Measurements from ENCODE around the gene ITK. TPM values are rescaled to one million over a fixed set of nuclear protein-coding genes. Genes with fewer than 3 reads are reported as not detected.

The ITK gene
- total RNA-seq, 2 experiments from 2014 or later: 208 to 249 TPM

DNA sequence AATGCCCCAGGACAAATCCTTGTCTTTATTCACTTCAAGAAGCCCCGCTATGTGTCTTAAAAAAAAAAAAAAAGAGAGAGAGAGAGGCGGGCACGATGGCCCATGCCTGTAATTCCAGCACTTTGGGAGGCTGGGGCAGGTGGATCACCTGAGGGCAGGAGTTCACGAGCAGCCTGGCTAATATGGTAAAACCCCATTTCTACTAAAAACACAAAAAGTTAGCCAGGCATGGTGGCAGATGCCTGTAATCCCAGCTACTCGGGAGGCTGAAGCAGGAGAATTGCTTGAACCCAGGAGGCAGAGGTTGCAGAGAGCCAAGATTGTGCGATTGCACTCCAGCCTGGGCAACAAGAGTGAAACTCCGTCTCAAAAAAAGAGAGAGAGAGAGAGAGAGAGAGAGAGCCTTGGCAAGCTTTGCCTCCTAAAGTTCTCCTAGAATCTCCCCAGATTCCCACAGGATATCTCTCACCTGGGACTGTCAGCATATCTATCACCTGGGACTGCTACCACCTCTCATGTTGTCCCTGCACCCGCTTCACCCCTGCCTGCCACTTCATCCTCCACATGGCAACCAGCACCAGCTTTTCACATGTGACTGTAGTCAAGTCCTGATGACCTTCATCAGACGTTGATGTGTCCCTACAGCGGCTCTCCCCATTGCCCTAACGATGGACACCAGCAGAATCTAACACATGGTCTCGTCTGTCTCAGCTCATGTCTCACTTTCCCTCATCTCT lies 5.8 kb downstream of the ITK start:
- intact Hi-C loops (cut with DNase I, micrococcal nuclease): loop anchor here in 1 of 2 experiments (2.0 kb wide), 2 partner anchors 14 to 66 kb away; no protein-coding TSS in a partner anchor
- peak overlapping the region; percentile 93 for H3K4me3 Mint-ChIP-seq
- ChIA-PET CTCF (interaction anchor here (0.6 to 2.0 kb wide), 10 partner anchors 9 to 263 kb away, joined by 3 to 15 read pairs (median 4); partner anchors contain the start of gene MED7), POLR2A (interaction anchor here (0.7 to 1.4 kb wide), 10 partner anchors 9 to 561 kb away, joined by 3 to 7 read pairs (median 4); no protein-coding TSS in a partner anchor)
- H3K4me1 Mint-ChIP-seq: peaks cover 51% of the 10 kb centered on the region
- no peaks in the 10 kb centered on the region for H3K9me3 Mint-ChIP-seq (ENCODE audit: low read depth)
- H3K27ac Mint-ChIP-seq: peak overlapping the region; percentile 96
- DNase-seq (peak; percentile 49), ATAC-seq (peak; percentile 3)
- no peaks in the 10 kb centered on the region for H3K27me3 Mint-ChIP-seq
- H3K36me3 Mint-ChIP-seq (ENCODE audit: low read depth): peaks cover 90% of the 10 kb centered on the region

DNA sequence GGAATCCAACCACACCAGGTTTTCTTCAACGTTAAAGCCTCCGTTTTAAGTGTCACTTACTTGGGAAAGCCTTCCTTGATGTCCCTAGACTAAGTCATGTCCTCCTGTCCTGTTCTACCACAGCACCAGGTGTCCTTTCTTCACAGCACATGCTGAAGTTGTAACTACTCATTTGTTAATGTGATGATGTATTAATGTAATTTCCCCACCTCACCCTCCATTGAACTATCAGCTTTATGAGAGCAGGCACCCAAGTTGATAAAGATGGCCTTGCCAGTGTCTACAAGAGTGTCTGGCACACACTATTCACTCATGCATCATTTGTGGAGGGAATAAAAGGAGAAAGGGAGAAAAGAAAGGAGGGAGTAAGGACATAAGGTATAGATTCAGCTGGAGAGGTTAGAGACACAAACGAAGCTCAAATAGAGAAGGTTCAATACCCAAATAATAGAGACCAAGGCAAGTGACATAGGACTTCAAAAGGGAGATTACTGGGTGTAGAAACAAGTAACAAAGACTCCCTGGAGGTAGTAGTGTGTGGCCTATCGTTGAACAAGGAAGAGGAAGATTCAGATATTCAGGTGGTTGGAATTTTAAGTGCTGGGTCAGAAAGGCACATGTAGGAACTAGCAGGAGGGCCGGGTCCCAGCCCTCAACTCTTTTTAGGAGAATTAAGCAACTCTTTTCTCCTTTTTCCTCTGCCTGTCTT lies 6.6 kb downstream of the ITK start:
- peak overlapping the region; percentile 96 for H3K27ac Mint-ChIP-seq
- CTCF ChIA-PET: interaction anchor here (0.6 to 2.0 kb wide), 11 partner anchors 9 to 262 kb away, joined by 3 to 15 read pairs (median 3); partner anchors contain the start of gene MED7
- intact Hi-C loops (cut with DNase I, micrococcal nuclease): loop anchor here in 1 of 2 experiments (2.0 kb wide), 2 partner anchors 14 to 66 kb away; no protein-coding TSS in a partner anchor
- H3K36me3 Mint-ChIP-seq (ENCODE audit: low read depth): peaks cover 89% of the 10 kb centered on the region
- H3K4me3 Mint-ChIP-seq: peak overlapping the region; percentile 93
- POLR2A ChIA-PET: interaction anchor here (0.7 to 1.4 kb wide), 8 partner anchors 9 to 81 kb away, joined by 3 to 7 read pairs (median 4); no protein-coding TSS in a partner anchor
- ATAC-seq (peak; percentile 9), DNase-seq (no peak)
- H3K27me3 Mint-ChIP-seq: no peaks in the 10 kb centered on the region
- H3K9me3 Mint-ChIP-seq (ENCODE audit: low read depth): no peaks in the 10 kb centered on the region
- peaks cover 57% of the 10 kb centered on the region for H3K4me1 Mint-ChIP-seq

DNA sequence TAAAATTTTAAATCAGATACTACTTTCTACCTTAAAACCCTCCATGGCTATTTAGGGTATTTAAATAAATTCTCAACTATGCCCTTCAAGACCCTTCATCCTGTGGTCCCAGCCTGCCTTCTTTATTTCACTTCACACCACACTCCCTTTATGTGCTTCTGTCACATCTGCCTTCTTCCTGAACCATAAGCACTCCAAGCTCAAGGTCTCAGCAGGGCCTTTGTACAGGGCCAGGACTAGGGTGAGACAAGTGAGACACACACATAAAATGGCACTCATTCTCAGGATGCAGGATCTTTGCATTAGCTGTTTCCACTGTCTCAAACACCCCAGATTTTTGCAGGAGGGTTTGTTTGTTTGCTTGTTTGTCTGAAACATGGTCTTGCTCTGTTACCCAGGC lies 7.6 kb downstream of the ITK start:
- peaks cover 89% of the 10 kb centered on the region for H3K36me3 Mint-ChIP-seq (ENCODE audit: low read depth)
- ATAC-seq: no peak
- H3K27ac Mint-ChIP-seq: peak overlapping the region; percentile 96
- ChIA-PET POLR2A (interaction anchor here (1.3 to 2.2 kb wide), 4 partner anchors 11 to 46 kb away, joined by 4 to 10 read pairs (median 4); partner anchors contain the start of gene MED7), CTCF (interaction anchor here (1.0 to 4.8 kb wide), 6 partner anchors 11 to 84 kb away, joined by 3 to 28 read pairs (median 10); no protein-coding TSS in a partner anchor)
- intact Hi-C loops (cut with DNase I, micrococcal nuclease): loop anchor here in 1 of 2 experiments (2.0 kb wide), 2 partner anchors 35 to 59 kb away; no protein-coding TSS in a partner anchor
- H3K27me3 Mint-ChIP-seq: no peaks in the 10 kb centered on the region
- H3K4me3 Mint-ChIP-seq: peak overlapping the region; percentile 93
- H3K4me1 Mint-ChIP-seq: peaks cover 67% of the 10 kb centered on the region
- no peaks in the 10 kb centered on the region for H3K9me3 Mint-ChIP-seq (ENCODE audit: low read depth)
- no peak for DNase-seq

DNA sequence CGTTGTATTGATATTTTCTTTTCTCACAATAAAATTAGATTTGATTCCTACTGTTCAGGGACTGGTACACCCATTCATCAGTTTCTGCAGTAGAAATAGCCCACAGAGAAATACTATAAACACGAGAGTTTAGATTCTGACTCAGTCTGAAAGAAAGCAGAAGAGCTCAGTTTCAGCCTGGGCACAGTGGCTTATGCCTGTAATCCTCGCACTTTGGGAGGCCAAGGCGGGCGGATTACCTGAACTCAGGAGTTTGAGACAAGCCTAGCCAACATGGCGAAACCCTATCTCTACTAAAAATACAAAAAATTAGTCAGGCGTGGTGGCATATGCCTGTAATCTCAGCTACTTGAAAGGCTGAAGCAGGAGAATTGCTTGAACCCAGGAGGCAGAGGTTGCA lies 8.6 kb downstream of the ITK start:
- H3K27me3 Mint-ChIP-seq: no peaks in the 10 kb centered on the region
- POLR2A ChIA-PET: interaction anchor here (0.7 to 2.2 kb wide), 16 partner anchors 10 to 112 kb away, joined by 3 to 16 read pairs (median 4); partner anchors contain the start of genes ITK and MED7
- peaks cover 88% of the 10 kb centered on the region for H3K36me3 Mint-ChIP-seq (ENCODE audit: low read depth)
- intact Hi-C loops (cut with DNase I, micrococcal nuclease): loop anchor here (1.0 to 2.0 kb wide), 3 partner anchors 8 to 58 kb away; no protein-coding TSS in a partner anchor
- DNase-seq (peak; percentile 71), ATAC-seq (peak; percentile 59)
- peaks cover 75% of the 10 kb centered on the region for H3K4me1 Mint-ChIP-seq
- peak overlapping the region; percentile 93 for H3K4me3 Mint-ChIP-seq
- H3K9me3 Mint-ChIP-seq (ENCODE audit: low read depth): no peaks in the 10 kb centered on the region
- CTCF ChIA-PET: interaction anchor here (0.7 to 4.8 kb wide), 11 partner anchors 10 to 71 kb away, joined by 3 to 28 read pairs (median 5); partner anchors contain the start of gene MED7
- H3K27ac Mint-ChIP-seq: peak overlapping the region; percentile 96

DNA sequence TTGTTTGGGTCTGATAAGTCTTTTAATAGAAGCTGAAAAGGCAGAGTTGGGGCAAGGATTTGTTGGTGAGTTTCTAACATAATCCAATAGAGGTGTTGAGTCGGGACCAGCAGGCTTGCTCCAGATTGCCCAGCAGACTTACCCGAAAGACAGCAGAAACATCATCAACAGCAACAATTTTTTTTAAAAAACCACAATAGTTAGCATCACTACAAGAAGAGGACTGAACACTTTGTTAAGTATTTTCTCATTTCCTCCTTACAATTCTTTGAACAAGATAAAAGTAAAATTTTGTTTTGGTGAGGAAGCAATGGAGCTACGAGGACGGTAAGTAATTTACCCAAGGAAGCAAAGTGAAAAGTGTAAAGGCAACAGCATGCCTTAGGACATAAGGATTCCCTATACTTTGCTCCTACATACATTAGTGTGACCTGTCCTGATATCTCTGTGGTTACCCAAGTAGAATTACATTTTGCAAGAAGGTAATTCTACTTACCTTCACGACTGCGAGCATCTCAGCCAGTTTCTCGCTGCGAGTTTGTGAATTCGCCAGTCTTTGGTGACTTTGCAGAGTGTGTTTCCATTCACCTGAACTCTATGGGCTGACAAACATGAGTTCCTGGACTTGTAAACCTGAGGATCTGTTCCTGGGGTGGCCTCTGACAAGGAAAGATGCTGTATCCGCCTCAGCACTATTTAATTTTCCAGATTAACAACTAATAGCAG lies 13.2 kb downstream of the ITK start:
- ATAC-seq: no peak
- Mint-ChIP-seq H3K4me1 (peaks cover 88% of the 10 kb centered on the region), H3K36me3 (ENCODE audit: low read depth) (peaks cover 83% of the 10 kb centered on the region), H3K9me3 (ENCODE audit: low read depth) (no peaks in the 10 kb centered on the region), H3K4me3 (peak overlapping the region; percentile 70), H3K27me3 (no peaks in the 10 kb centered on the region), H3K27ac (peak overlapping the region; percentile 89)
- ChIA-PET CTCF (interaction anchor here (0.7 to 2.5 kb wide), 11 partner anchors 9 to 59 kb away, joined by 3 to 12 read pairs (median 5); no protein-coding TSS in a partner anchor), POLR2A (interaction anchor here (0.6 to 1.1 kb wide), 2 partner anchors 9 to 52 kb away, joined by 3 to 4 read pairs; partner anchors contain the start of gene MED7)
- DNase-seq: peak; percentile 43
- intact Hi-C loops (cut with DNase I, micrococcal nuclease): loop anchor here in 1 of 2 experiments (1.0 kb wide), 1 partner anchor 10 kb away; no protein-coding TSS in a partner anchor

DNA sequence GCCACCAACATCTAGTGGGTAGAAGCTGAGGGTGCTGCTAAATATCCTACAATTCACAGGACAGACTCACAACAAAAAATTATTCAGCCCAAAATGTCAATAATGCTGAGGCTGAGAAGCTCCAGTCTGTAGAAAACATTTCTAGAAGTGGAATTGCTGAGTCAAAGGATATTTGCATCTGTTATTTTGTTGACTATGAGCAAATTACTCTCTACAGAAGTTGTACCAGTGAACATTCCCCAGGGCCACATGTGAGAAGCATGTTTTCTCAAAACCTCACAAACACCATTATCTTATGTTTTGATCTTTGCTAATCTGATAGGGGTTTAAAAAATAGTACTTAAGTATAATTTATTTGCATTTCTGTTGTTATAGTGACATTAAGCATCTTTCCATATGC lies 15.4 kb downstream of the ITK start:
- Mint-ChIP-seq H3K36me3 (ENCODE audit: low read depth) (peaks cover 84% of the 10 kb centered on the region), H3K4me3 (peak overlapping the region; percentile 36), H3K27me3 (no peaks in the 10 kb centered on the region), H3K9me3 (ENCODE audit: low read depth) (no peaks in the 10 kb centered on the region), H3K27ac (peak overlapping the region; percentile 78), H3K4me1 (peaks cover 92% of the 10 kb centered on the region)
- intact Hi-C loops (cut with DNase I, micrococcal nuclease): no loop called here
- CTCF ChIA-PET: interaction anchor here (0.7 to 2.3 kb wide), 6 partner anchors 9 to 58 kb away, joined by 3 to 8 read pairs (median 4); no protein-coding TSS in a partner anchor
- ATAC-seq: no peak
- POLR2A ChIA-PET: interaction anchor here (0.9 to 1.1 kb wide), 2 partner anchors 9 to 23 kb away, joined by 3 read pairs; no protein-coding TSS in a partner anchor
- DNase-seq: peak; percentile 22

DNA sequence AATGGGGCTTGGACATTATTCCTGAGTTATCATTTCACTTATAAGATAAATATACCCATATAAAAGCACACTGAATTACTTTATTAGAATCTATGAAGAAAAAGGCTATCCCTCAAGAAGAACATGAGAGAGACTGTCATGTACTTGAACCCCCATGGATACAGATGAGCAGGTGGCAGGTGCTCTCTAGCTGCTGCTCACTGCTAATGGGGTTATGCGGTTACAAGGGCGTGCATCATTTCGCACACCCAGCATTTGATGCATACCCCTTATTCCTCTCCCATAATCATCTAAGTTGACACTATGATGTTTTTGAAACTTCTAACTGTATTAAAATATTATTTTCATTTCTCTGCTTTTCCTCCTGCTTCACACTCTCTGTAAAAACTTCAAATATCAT lies 16.4 kb downstream of the ITK start:
- ChIA-PET CTCF (interaction anchor here (0.7 to 1.3 kb wide), 4 partner anchors 20 to 146 kb away, joined by 3 to 4 read pairs (median 3); no protein-coding TSS in a partner anchor), POLR2A (interaction anchor here (0.5 to 1.8 kb wide), 3 partner anchors 12 to 54 kb away, joined by 3 read pairs; partner anchors contain the start of gene MED7)
- H3K9me3 Mint-ChIP-seq (ENCODE audit: low read depth): no peaks in the 10 kb centered on the region
- ATAC-seq (no peak), DNase-seq (peak; percentile 47)
- peak overlapping the region; percentile 98 for H3K27ac Mint-ChIP-seq
- peaks cover 94% of the 10 kb centered on the region for H3K4me1 Mint-ChIP-seq
- intact Hi-C loops (cut with DNase I, micrococcal nuclease): no loop called here
- H3K36me3 Mint-ChIP-seq (ENCODE audit: low read depth): peaks cover 85% of the 10 kb centered on the region
- no peaks in the 10 kb centered on the region for H3K27me3 Mint-ChIP-seq
- peak overlapping the region; percentile 44 for H3K4me3 Mint-ChIP-seq

DNA sequence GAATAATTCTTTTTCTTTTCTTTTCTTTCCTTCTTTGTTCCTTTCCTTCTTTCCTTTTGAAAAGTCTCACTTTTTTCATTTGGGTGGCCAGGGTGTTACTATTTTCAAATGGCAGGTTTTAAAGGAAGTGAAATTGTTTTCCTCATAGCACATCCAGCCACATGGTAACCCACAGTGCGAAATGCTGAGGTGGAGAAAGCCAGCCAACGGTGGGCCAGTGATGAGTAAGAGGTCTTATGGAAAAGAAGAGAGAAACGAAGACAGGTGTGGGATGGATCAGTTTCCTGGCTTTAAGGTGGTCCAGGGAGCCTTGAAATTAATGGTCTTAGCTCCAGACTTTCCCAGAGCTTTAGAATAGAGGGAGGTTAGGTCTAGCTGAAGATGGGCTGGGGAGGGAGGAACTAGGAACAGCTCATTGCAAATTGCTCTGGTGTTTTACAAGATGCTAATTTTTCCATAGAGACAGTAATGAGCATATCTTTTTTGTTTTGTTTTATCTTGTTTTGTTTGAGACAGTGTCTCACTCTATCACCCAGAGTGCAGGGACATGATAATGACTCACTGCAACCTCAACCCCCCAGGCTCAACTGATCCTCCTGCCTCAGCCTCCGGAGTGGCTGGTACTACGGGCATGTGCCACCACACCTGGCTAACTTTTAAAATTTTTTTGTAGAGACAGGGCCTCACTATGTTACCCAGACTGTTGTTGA lies 17.8 kb downstream of the ITK start:
- Mint-ChIP-seq H3K4me3 (peak overlapping the region; percentile 66), H3K9me3 (ENCODE audit: low read depth) (no peaks in the 10 kb centered on the region), H3K27me3 (no peaks in the 10 kb centered on the region), H3K27ac (peak overlapping the region; percentile 98), H3K36me3 (ENCODE audit: low read depth) (peaks cover 86% of the 10 kb centered on the region), H3K4me1 (peaks cover 94% of the 10 kb centered on the region)
- intact Hi-C loops (cut with DNase I, micrococcal nuclease): loop anchor here (1.0 to 2.0 kb wide), 5 partner anchors 18 to 278 kb away; partner anchors contain the start of gene ITK (in 1 of the 2)
- ChIA-PET POLR2A (interaction anchor here (0.6 to 2.9 kb wide), 8 partner anchors 11 to 56 kb away, joined by 3 to 15 read pairs (median 4); partner anchors contain the start of genes ITK and MED7), CTCF (interaction anchor here (1.2 to 2.4 kb wide), 6 partner anchors 8 to 49 kb away, joined by 3 to 10 read pairs (median 5); partner anchors contain the start of gene ITK)
- DNase-seq (peak; percentile 75), ATAC-seq (peak; percentile 78)

DNA sequence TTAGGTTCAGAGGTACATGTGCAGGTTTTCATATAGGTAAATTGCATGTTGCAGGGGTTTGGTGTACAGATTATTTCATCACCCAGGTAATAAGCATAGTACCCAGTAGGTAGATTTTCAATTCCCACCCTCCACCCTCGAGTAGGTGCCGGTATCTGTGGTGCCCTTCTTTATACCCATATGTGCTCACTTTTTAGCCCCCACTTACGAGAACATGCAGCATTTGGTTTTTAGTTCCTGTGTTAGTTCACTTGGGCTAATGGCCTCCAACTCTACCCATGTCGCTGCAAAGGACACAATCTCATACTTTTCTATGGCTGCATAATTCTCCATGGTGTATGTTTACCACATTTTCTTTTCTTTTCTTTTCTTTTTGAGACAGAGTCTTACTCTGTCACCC lies 21.2 kb downstream of the ITK start:
- POLR2A ChIA-PET: no interaction called here
- peak overlapping the region; percentile 92 for H3K27ac Mint-ChIP-seq
- peaks cover 2% of the 10 kb centered on the region for H3K9me3 Mint-ChIP-seq (ENCODE audit: low read depth)
- H3K4me1 Mint-ChIP-seq: peaks cover 92% of the 10 kb centered on the region
- H3K36me3 Mint-ChIP-seq (ENCODE audit: low read depth): peaks cover 85% of the 10 kb centered on the region
- peak; percentile 18 for DNase-seq
- H3K27me3 Mint-ChIP-seq: no peaks in the 10 kb centered on the region
- CTCF ChIA-PET: no interaction called here
- ATAC-seq: peak; percentile 10
- intact Hi-C loops (cut with DNase I, micrococcal nuclease): no loop called here
- H3K4me3 Mint-ChIP-seq: peak overlapping the region; percentile 62

All from activated CD4-positive, alpha-beta T cell treated with anti-CD3 and anti-CD28 coated beads for 36 hours (primary cell).